Body of pancreas (tissue), 4 donors: ENCODE data around the gene MFSD2A. TPM values are rescaled to one million over a fixed set of nuclear protein-coding genes. Genes with fewer than 3 reads are reported as not detected.

Source experiments
- ATAC-seq: fragments of 150-250 bp; one replicate; pipeline ENCODE4 v1.9.1; 2016
- DNase-seq, 4 donors: peaks; one replicate each; pipeline ENCODE4 v3.0.0-alpha.2; 2019
- H3K27ac ChIP-seq, 4 donors: fragments of 200-600 bp; sonication (generic); 1 replicate in 3 of 4; 2 replicates in 1 of 4; pipeline versions ENCODE4 v1.5.1 to v1.6.1; 2016 to 2019; ENCODE audit warnings: mild to moderate bottlenecking in 1 of 4, mixed read lengths in 1 of 4, moderate library complexity in 1 of 4
- H3K27me3 ChIP-seq, 2 donors: fragments of 200-600 bp; sonication (generic); one replicate each; pipeline ENCODE4 v1.6.0; 2016; ENCODE audit warnings: mild to moderate bottlenecking in 1 of 2
- H3K36me3 ChIP-seq, 2 donors: fragments of 200-600 bp; sonication (generic); replicated peaks in 1 of 2; 2 replicates each; pipeline ENCODE4 v1.5.1; 2016; ENCODE audit warnings: low read depth in 2 of 2; ENCODE audit not compliant: insufficient read depth in 1 of 2
- H3K4me1 ChIP-seq: fragments of 200-600 bp; sonication (generic); one replicate; pipeline ENCODE4 v1.6.0; 2016
- H3K4me3 ChIP-seq, 2 donors: fragments of 200-600 bp; sonication (generic); 1 replicate in 1 of 2; 2 replicates in 1 of 2; pipeline ENCODE4 v1.5.1; 2016 to 2019
- H3K9me3 ChIP-seq, 3 donors: fragments of 200-600 bp; sonication (generic); 1 replicate in 2 of 3; 2 replicates in 1 of 3; pipeline ENCODE4 v1.5.1; 2016
- POLR2A ChIP-seq, 3 donors: fragments of 450-650 bp; IDR thresholded peaks; one replicate each; pipeline ENCODE4 v1.6.1; 2016; ENCODE audit warnings: antibody characterized with exemption in 3 of 3, mild to moderate bottlenecking in 2 of 3
- WGBS, 2 donors: methylation state at CpG; one replicate each; pipeline ENCODE4 v1.1.5; 2017; 5-methylcytosine and 5-hydroxymethylcytosine counted together
- intact Hi-C: fragments of 100-400 bp; cut with DNase I; formaldehyde crosslinking; loops from one replicate; pipeline ENCODE4 v1.15.1; 2023
- total RNA-seq, 2 donors: library from RNA; depleted of rRNA; stranded (reverse); fragments of >200 nt; gene quantifications; one replicate each; pipeline ENCODE4 v1.1.0, GENCODE V29; 2016
- TF ChIP-seq, protein P1 (sequence below), 7 experiments: fragments of 450-650 bp in 4 of 7; fragments of 200-600 bp in 3 of 7; sonication (generic) in 3 of 7; IDR thresholded peaks; one replicate each; pipeline ENCODE4 v1.5.1; 2016 to 2019; ENCODE audit warnings: antibody characterized with exemption in 7 of 7

Gene MFSD2A
- total RNA-seq, 2 donors from 2014 or later, result 0.33 to 0.52 TPM

DNA sequence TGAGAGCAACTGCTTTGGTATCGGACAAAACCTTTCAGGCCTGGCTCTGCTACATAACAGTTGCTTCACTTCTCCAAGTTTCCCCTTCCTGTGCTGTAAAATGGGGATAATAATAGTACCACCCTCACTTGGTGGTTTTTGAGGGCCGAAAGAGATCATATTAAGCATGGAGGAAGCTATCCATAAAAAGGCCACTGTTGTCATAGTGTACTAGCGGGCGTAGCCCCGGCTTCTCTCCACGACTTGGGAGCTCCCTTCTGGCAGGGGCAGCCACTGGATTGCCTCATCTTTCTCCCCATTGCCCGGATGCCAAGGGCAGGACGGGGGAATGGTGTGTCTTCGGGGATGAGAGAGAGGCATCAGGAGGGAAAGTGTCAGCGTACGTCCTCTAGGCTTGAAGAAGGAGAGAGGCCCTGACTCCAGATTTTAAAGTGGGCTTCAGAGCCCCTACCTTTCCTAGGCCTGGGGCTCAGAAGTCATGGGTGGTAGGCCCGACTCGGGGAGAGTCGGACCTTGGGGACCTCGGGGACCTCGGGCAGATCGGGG, 548 bp upstream of the MFSD2A start:
- Histone ChIP-seq H3K27ac (no peak overlapping the region), H3K4me1 (peaks cover 20% of the 10 kb centered on the region)

GRCh38 chr1:39955547-39956539, 898 bp downstream of the MFSD2A start:
- intact Hi-C loops, result no loop called here
- 16 to 17% methylated on average over 32 to 36 of the region's 36 CpGs for WGBS, 2 donors
- H3K4me3 ChIP-seq, result peak overlapping the region in 1 of 2 donors; percentile 15
- H3K27me3 ChIP-seq, result no peaks in the 10 kb centered on the region
- peaks cover 20% of the 10 kb centered on the region for H3K4me1 ChIP-seq
- ATAC-seq (peak; percentile 19), DNase-seq (peak; percentile 18 to 33 (median 22))
- no peaks in the 10 kb centered on the region for H3K9me3 ChIP-seq
- TF ChIP-seq, protein P1, sequence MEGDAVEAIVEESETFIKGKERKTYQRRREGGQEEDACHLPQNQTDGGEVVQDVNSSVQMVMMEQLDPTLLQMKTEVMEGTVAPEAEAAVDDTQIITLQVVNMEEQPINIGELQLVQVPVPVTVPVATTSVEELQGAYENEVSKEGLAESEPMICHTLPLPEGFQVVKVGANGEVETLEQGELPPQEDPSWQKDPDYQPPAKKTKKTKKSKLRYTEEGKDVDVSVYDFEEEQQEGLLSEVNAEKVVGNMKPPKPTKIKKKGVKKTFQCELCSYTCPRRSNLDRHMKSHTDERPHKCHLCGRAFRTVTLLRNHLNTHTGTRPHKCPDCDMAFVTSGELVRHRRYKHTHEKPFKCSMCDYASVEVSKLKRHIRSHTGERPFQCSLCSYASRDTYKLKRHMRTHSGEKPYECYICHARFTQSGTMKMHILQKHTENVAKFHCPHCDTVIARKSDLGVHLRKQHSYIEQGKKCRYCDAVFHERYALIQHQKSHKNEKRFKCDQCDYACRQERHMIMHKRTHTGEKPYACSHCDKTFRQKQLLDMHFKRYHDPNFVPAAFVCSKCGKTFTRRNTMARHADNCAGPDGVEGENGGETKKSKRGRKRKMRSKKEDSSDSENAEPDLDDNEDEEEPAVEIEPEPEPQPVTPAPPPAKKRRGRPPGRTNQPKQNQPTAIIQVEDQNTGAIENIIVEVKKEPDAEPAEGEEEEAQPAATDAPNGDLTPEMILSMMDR (IDR thresholded peaks at IDR 0.05), result no peak
- no peak for TF ChIP-seq POLR2A (IDR thresholded peaks at IDR 0.05)
- no peaks in the 10 kb centered on the region for H3K36me3 ChIP-seq
- H3K27ac ChIP-seq, result no peak overlapping the region

More for the DNA sequence above, 548 bp upstream of the MFSD2A start:
- intact Hi-C loops, result no loop called here
- DNase-seq, result peak in 1 of 4 donors; percentile 14
- TF ChIP-seq POLR2A (IDR thresholded peaks at IDR 0.05), result no peak
- TF ChIP-seq, protein P1 (IDR thresholded peaks at IDR 0.05), result no peak
- H3K27me3 ChIP-seq, result no peaks in the 10 kb centered on the region
- H3K36me3 ChIP-seq, result no peaks in the 10 kb centered on the region
- no peaks in the 10 kb centered on the region for H3K9me3 ChIP-seq
- no peak overlapping the region for H3K4me3 ChIP-seq
- ATAC-seq, result no peak
- 66 to 80% methylated on average over 14 to 17 of the region's 17 CpGs for WGBS, 2 donors

DNA sequence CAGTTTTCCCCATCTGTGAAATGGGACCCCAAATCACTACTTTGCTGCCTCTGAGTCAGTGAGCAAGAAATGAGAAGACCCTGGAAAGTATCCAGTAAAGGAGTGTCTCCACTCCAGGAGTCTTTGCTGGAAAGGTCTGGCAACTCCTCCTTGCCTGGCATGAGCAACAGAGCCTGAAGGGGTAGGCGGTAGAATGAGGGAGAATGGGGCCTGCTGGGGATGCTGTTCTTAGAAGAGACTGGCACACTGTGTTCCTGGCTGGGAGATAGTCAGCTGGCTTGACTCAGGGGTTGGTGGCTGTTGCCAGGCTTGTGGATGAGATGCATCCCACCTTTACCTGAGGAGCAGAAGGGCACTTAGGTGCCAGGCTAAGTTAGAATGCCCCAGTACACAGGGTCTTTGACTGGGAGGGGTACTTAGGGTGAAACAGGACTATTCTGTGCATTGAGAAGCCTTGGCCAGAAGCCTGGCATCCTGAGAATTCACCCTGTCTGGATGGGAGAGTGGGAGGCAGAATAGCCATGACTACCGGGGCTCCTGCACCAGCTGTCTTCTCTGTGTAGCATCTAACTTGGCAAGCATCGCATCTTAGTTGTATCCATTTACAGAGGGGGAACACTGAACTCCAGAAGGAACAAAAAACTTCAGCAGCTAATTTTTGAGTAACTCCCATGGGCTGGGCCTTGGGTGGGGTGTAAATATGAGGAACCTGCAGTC, 2.5 kb downstream of the MFSD2A start:
- peaks cover 20% of the 10 kb centered on the region for H3K4me1 ChIP-seq
- H3K9me3 ChIP-seq, result no peaks in the 10 kb centered on the region
- ATAC-seq, result no peak
- no peak for TF ChIP-seq POLR2A (IDR thresholded peaks at IDR 0.05)
- no peak for DNase-seq
- 96 to 100% methylated on average over 3 of the region's 3 CpGs for WGBS, 2 donors
- H3K27me3 ChIP-seq, result no peaks in the 10 kb centered on the region
- intact Hi-C loops, result no loop called here
- no peak overlapping the region for H3K27ac ChIP-seq
- no peaks in the 10 kb centered on the region for H3K36me3 ChIP-seq
- no peak overlapping the region for H3K4me3 ChIP-seq

GRCh38 chr1:39958403-39959200, 3.7 kb downstream of the MFSD2A start:
- TF ChIP-seq POLR2A (IDR thresholded peaks at IDR 0.05), result no peak
- TF ChIP-seq, protein P1 (IDR thresholded peaks at IDR 0.05), result no peak
- no peaks in the 10 kb centered on the region for H3K27me3 ChIP-seq
- H3K9me3 ChIP-seq, result no peaks in the 10 kb centered on the region
- H3K27ac ChIP-seq, result no peak overlapping the region
- DNase-seq (no peak), ATAC-seq (no peak)
- peaks cover 20% of the 10 kb centered on the region for H3K4me1 ChIP-seq
- no peak overlapping the region for H3K4me3 ChIP-seq
- no peaks in the 10 kb centered on the region for H3K36me3 ChIP-seq
- intact Hi-C loops, result no loop called here
- WGBS, 2 donors, result 62 to 75% methylated on average over 7 of the region's 7 CpGs
